H1 (cell line): ENCODE results near the gene DOC2A.

ENCODE experiments used
- ASH2L ChIP-seq: fragments of 200-600, 300-600 bp; sonication (generic); IDR thresholded peaks from one replicate; pipeline ENCODE4 v1.7.1; 2017; ENCODE audit warnings: low read length
- ATF3 ChIP-seq: IDR thresholded peaks from 2 replicates; pipeline ENCODE4 v1.6.1; 2011; ENCODE audit warnings: low read depth, mild to moderate bottlenecking, low read length; ENCODE audit not compliant: insufficient read depth
- BCL11A ChIP-seq, 2 experiments: IDR thresholded peaks; one replicate each; pipeline ENCODE4 v1.6.1; 2011; ENCODE audit warnings: low read depth in 2 of 2, low read length in 2 of 2, mild to moderate bottlenecking in 2 of 2
- CREB1 ChIP-seq: IDR thresholded peaks from 2 replicates; pipeline ENCODE4 v1.6.1; 2012; ENCODE audit warnings: inconsistent platforms
- CTCF ChIP-seq, 3 experiments: IDR thresholded peaks; 1 replicate in 2 of 3; 2 replicates in 1 of 3; pipeline versions ENCODE4 v1.5.1 to v1.6.1; 2011; ENCODE audit warnings: low read length in 3 of 3, mild to moderate bottlenecking in 3 of 3, inconsistent platforms in 2 of 3, low read depth in 1 of 3, moderate library complexity in 1 of 3; ENCODE audit not compliant: insufficient read depth in 1 of 3; ENCODE audit errors: control extremely low read depth in 1 of 3
- EZH2 ChIP-seq: fragments of 200-600 bp; sonication (generic); IDR thresholded peaks from 2 replicates; pipeline ENCODE4 v1.7.1; 2012; ENCODE audit warnings: low read depth, mild to moderate bottlenecking, moderate library complexity, low read length, inconsistent platforms; ENCODE audit not compliant: severe bottlenecking
- KDM1A ChIP-seq: fragments of 200-600, 300-600 bp; sonication (generic); IDR thresholded peaks from 2 replicates; pipeline ENCODE4 v1.7.1; 2016; ENCODE audit warnings: mild to moderate bottlenecking, low read length, borderline replicate concordance
- POLR2A ChIP-seq, 2 experiments: IDR thresholded peaks; 1 replicate in 1 of 2; 2 replicates in 1 of 2; pipeline ENCODE4 v1.6.1; 2011; ENCODE audit warnings: low read depth in 2 of 2, low read length in 2 of 2, mild to moderate bottlenecking in 2 of 2; ENCODE audit errors: control extremely low read depth in 1 of 2
- RAD21 ChIP-seq, 2 experiments: IDR thresholded peaks in 1 of 2; conservative IDR thresholded peaks in 1 of 2; 2 replicates each; pipeline ENCODE4 v1.6.1; 2011; ENCODE audit warnings: low read depth in 2 of 2, low read length in 2 of 2, improper control_type of control experiment in 1 of 2, inconsistent platforms in 1 of 2, mild to moderate bottlenecking in 1 of 2, moderate library complexity in 1 of 2
- RBBP5 ChIP-seq: IDR thresholded peaks from 2 replicates; pipeline ENCODE4 v1.7.1; 2012; ENCODE audit warnings: low read depth, mild to moderate bottlenecking, inconsistent platforms, low read length, moderate library complexity, borderline replicate concordance
- RXRA ChIP-seq: IDR thresholded peaks from 2 replicates; pipeline ENCODE4 v1.6.1; 2011; ENCODE audit warnings: low read depth, mild to moderate bottlenecking, low read length, moderate library complexity; ENCODE audit not compliant: insufficient read depth
- SRF ChIP-seq: IDR thresholded peaks from 2 replicates; pipeline ENCODE4 v1.6.1; 2011; ENCODE audit warnings: mild to moderate bottlenecking, low read depth, low read length, moderate library complexity
- ZNF274 ChIP-seq: IDR thresholded peaks from 2 replicates; pipeline ENCODE4 v1.7.0; 2012; ENCODE audit warnings: low read length, borderline replicate concordance; ENCODE audit errors: extremely low read depth

GRCh38 chr16:29989111-29989858 is 21.5 kb downstream of the DOC2A start:
- no peak for TF ChIP-seq KDM1A
- no peak for TF ChIP-seq EZH2
- no peak for TF ChIP-seq BCL11A (IDR thresholded peaks at IDR 0.05; ENCODE audit: low read depth in 2 of 2, low read length in 2 of 2)
- no peak for TF ChIP-seq POLR2A (IDR thresholded peaks at IDR 0.05; ENCODE audit: control extremely low read depth in 1 of 2, low read depth in 2 of 2, low read length in 2 of 2)
- TF ChIP-seq SRF, result no peak
- TF ChIP-seq CTCF (IDR thresholded peaks at IDR 0.05; ENCODE audit: control extremely low read depth in 1 of 3, insufficient read depth in 1 of 3, low read depth in 1 of 3, low read length in 3 of 3), result no peak
- no peak for TF ChIP-seq RBBP5
- no peak for TF ChIP-seq ASH2L
- no peak for TF ChIP-seq RAD21 (IDR thresholded peaks at IDR 0.05 in 1 of 2, conservative IDR thresholded peaks at IDR 0.05 in 1 of 2; ENCODE audit: low read depth in 2 of 2, low read length in 2 of 2)
- TF ChIP-seq ATF3, result no peak
- no peak for TF ChIP-seq ZNF274
- TF ChIP-seq CREB1, result no peak
- TF ChIP-seq RXRA, result no peak
